GM06990 (cell line): ENCODE data around the gene SV2C.

Source experiments
- DNase-seq: peaks from one replicate; pipeline ENCODE4 v3.0.0-alpha.2; 2011; ENCODE audit not compliant: insufficient read length; ENCODE audit errors: extremely low read depth
- H3K27me3 ChIP-seq: replicated peaks from 2 replicates; pipeline ENCODE4 v1.6.0; 2011; ENCODE audit warnings: low read length; ENCODE audit not compliant: control insufficient read depth, insufficient read depth
- H3K36me3 ChIP-seq: 2 replicates; pipeline ENCODE4 v1.5.1; 2011; ENCODE audit warnings: low read length; ENCODE audit not compliant: control insufficient read depth, insufficient read depth
- H3K4me3 ChIP-seq: replicated peaks from 2 replicates; pipeline ENCODE4 v1.5.1; 2011; ENCODE audit warnings: low read depth, mild to moderate bottlenecking, control low read depth, low read length
- TF ChIP-seq, protein P1 (sequence below): IDR thresholded peaks from 2 replicates; pipeline ENCODE4 v1.5.1; 2011; ENCODE audit warnings: low read length, control low read depth, mild to moderate bottlenecking, inconsistent platforms; ENCODE audit not compliant: insufficient read depth, poor library complexity, severe bottlenecking

Gene SV2C

DNA sequence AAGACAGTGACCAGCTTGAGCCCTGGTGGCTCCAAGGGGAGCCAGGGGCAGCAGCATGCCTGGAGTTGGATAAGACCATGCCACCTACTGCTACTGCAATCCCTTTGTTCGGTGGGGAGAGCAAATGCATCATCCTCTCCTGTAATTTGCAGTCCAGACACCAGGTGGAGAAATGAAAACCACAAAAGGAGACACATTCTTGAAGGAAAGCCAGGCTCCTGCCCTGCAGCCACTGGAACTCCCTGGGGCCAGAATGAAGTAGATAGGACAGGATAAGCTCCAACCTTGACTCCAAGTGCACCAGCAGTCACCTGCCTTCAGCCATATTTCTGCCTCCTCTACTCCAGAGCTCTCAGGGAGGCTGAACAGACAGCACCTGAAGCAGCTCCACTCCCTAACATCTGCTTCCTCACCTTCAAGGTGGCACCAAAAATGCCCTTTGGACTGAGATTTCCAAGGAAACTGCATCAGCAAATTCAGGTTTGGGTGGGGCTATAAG, 254.8 kb downstream of the SV2C start:
- Histone ChIP-seq H3K36me3 (no peaks in the 10 kb centered on the region), H3K4me3 (no peak overlapping the region), H3K27me3 (no peaks in the 10 kb centered on the region)
- TF ChIP-seq, protein P1, sequence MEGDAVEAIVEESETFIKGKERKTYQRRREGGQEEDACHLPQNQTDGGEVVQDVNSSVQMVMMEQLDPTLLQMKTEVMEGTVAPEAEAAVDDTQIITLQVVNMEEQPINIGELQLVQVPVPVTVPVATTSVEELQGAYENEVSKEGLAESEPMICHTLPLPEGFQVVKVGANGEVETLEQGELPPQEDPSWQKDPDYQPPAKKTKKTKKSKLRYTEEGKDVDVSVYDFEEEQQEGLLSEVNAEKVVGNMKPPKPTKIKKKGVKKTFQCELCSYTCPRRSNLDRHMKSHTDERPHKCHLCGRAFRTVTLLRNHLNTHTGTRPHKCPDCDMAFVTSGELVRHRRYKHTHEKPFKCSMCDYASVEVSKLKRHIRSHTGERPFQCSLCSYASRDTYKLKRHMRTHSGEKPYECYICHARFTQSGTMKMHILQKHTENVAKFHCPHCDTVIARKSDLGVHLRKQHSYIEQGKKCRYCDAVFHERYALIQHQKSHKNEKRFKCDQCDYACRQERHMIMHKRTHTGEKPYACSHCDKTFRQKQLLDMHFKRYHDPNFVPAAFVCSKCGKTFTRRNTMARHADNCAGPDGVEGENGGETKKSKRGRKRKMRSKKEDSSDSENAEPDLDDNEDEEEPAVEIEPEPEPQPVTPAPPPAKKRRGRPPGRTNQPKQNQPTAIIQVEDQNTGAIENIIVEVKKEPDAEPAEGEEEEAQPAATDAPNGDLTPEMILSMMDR = peak; percentile 45
- DNase-seq = peak; percentile 24

DNA sequence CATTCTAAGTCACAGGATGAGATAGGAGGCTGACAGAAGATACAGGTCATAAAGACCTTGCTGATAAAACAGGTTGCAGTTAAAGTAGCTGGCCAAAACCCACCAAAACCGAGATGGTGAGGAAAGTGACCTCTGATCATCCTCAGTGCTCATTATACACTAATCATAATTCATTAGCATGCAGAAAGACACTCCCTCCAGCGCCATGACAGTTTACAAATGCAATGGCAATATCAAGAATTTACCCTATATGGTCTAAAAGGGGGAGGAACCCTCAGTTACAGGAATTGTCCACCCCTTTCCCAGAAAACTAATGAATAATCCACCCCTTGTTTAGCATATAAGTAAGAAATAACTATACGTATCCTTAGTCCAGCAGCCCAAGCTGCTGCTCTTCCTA, 256.7 kb downstream of the SV2C start:
- TF ChIP-seq, protein P1 = no peak
- no peak for DNase-seq
- Histone ChIP-seq H3K36me3 (no peaks in the 10 kb centered on the region), H3K4me3 (no peak overlapping the region), H3K27me3 (no peaks in the 10 kb centered on the region)

DNA sequence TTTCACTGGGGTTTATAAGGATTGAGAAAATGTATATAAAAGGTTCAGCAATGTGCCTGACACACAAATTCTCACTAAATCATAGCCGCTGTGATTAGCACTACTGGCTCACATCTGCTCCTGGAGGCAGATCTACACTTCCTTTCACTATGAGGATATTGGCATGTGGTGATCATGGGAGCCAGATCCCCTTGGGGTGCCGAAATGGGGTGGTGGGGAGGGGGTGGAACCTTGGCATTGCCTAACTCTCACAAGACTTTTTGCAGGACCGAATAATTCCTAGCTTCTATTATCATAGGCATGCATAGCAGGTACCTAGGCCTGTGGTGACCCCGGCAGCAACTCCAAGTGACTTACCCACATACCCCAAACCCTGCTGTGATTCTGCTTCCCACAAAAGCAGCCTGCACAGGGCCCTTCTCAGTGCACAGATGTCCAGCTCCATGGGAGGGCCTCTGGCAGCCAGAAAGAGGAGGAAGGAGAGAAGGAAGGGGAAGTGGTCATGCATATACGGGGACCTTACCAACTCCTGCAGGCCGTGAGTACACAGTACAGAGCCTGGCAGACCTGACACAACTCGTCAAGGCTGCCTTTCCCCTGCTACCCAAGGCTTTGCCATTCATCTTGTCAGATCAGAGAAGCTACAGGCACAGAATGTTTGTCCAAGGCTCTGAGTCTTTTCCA, 258.6 kb downstream of the SV2C start:
- TF ChIP-seq, protein P1 = no peak
- H3K4me3 ChIP-seq = no peak overlapping the region
- H3K36me3 ChIP-seq = no peaks in the 10 kb centered on the region
- no peak for DNase-seq
- no peaks in the 10 kb centered on the region for H3K27me3 ChIP-seq

DNA sequence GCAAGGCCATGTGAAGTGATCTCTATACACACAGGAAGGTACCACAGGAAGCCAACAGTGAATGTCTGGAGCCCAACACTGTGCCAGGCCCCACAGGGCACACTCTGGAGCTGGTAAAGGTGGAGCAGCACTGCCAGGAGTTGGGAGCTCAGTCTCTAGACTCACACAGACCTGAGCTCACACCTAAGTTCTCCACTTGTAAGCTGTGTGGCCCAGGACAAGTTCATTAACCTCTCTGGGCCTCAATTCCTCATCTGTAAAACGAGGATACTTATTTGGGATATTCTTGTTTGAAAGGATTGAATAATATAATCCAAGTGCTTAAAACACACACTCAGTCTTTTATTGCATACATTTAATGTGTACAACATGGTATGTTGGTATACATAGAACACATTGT, 259.3 kb downstream of the SV2C start:
- Histone ChIP-seq H3K4me3 (no peak overlapping the region), H3K36me3 (no peaks in the 10 kb centered on the region), H3K27me3 (no peaks in the 10 kb centered on the region)
- no peak for DNase-seq
- TF ChIP-seq, protein P1 = no peak

DNA sequence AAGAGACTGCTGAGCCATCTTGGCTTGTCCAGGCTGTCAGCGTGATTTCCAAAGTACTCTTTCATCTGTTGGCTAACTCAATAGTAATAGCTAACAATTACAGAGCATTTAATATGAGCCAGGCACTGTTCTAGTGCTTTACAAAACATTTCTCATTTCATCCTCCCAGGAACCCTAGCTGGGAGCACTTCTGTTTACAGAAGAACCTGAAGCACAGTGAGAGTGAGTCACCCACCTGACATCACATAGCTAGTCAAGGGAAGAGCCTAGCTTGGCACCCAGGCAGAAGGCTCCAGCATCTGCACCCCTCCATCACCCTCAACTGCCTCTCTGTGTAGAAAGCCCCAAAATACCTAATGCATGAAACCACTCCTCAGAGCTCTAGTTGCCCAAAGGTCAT, 262.4 kb downstream of the SV2C start:
- DNase-seq = no peak
- Histone ChIP-seq H3K27me3 (no peaks in the 10 kb centered on the region), H3K36me3 (no peaks in the 10 kb centered on the region), H3K4me3 (no peak overlapping the region)
- TF ChIP-seq, protein P1 = no peak
